IMR-90 (cell line): Measurements from ENCODE around the gene TTLL8. TPM values are rescaled to one million over a fixed set of nuclear protein-coding genes. Genes with fewer than 3 reads are reported as not detected.

Experiments used
- ATAC-seq: fragments of 200-7000 bp; cut with Tn5 transposase; 2 replicates; pipeline ENCODE4 v1.9.1; 2020; ENCODE audit warnings: low read depth, mild to moderate bottlenecking, moderate library complexity
- BruUV-seq: library from RNA; stranded (reverse); fragments of 400-500 nt; replicated peaks from 2 replicates; lab custom pipeline; 2021; lab: Mats Ljungman, UMichigan
- CTCF ChIA-PET: fragments of 300-600 bp; formaldehyde crosslinking; extraction: SDS; loops from one replicate; lab custom pipeline; 2021; ENCODE audit warnings: antibody characterized with exemption; lab: Yijun Ruan, JAX
- POLR2A ChIA-PET: fragments of 300-600 bp; sonication (Branson Sonifier 250); formaldehyde crosslinking; loops from one replicate; lab custom pipeline; 2022; ENCODE audit warnings: antibody characterized with exemption; ENCODE audit not compliant: unreplicated experiment; lab: Charles Lee
- DNase-seq: peaks from one replicate; pipeline ENCODE4 v3.0.0; 2013
- H2AFZ ChIP-seq: replicated peaks from 2 replicates; pipeline ENCODE3; 2013; ENCODE audit warnings: low read length, mild to moderate bottlenecking; ENCODE audit not compliant: poor library complexity
- H2AK5ac ChIP-seq: 2 replicates; pipeline ENCODE4 v1.6.1; 2013; ENCODE audit warnings: low read depth, low read length, inconsistent platforms
- H2AK9ac ChIP-seq: replicated peaks from 2 replicates; pipeline ENCODE3; 2013; ENCODE audit warnings: mild to moderate bottlenecking, low read depth, low read length, moderate library complexity; ENCODE audit not compliant: poor library complexity
- H2BK120ac ChIP-seq: 2 replicates; pipeline ENCODE4 v1.6.1; 2013; ENCODE audit warnings: low read depth, low read length, inconsistent platforms
- H2BK15ac ChIP-seq: 3 replicates; pipeline ENCODE4 v1.6.1; 2013; ENCODE audit warnings: low read depth, low read length, inconsistent platforms
- H2BK20ac ChIP-seq: 2 replicates; pipeline ENCODE4 v1.6.1; 2013; ENCODE audit warnings: low read depth, mild to moderate bottlenecking, inconsistent platforms, low read length, moderate library complexity
- H2BK5ac ChIP-seq: 2 replicates; pipeline ENCODE4 v1.6.1; 2013; ENCODE audit warnings: mild to moderate bottlenecking, low read depth, low read length, inconsistent platforms; ENCODE audit not compliant: poor library complexity, severe bottlenecking
- H3K14ac ChIP-seq: replicated peaks from 2 replicates; pipeline ENCODE4 v1.6.1; 2013; ENCODE audit warnings: low read depth, low read length, inconsistent platforms
- H3K18ac ChIP-seq: 2 replicates; pipeline ENCODE4 v1.6.1; 2013; ENCODE audit warnings: low read depth, low read length, control low read depth
- H3K23ac ChIP-seq: 2 replicates; pipeline ENCODE4 v1.6.1; 2013; ENCODE audit warnings: low read depth, low read length, inconsistent platforms
- H3K27ac ChIP-seq: 2 replicates; pipeline ENCODE4 v1.5.1; 2013; ENCODE audit warnings: mild to moderate bottlenecking, control low read depth, low read length; ENCODE audit not compliant: insufficient read depth
- H3K27me3 ChIP-seq: 2 replicates; pipeline ENCODE4 v1.6.1; 2013; ENCODE audit warnings: low read length; ENCODE audit not compliant: control insufficient read depth, insufficient read depth
- H3K36me3 ChIP-seq: 2 replicates; pipeline ENCODE4 v1.6.1; 2013; ENCODE audit warnings: low read length, mixed read lengths; ENCODE audit not compliant: control insufficient read depth, insufficient read depth
- H3K4ac ChIP-seq: 2 replicates; pipeline ENCODE4 v1.6.1; 2013; ENCODE audit warnings: low read depth, low read length, inconsistent platforms
- H3K4me1 ChIP-seq: 2 replicates; pipeline ENCODE4 v1.6.1; 2013; ENCODE audit warnings: low read length, mixed read lengths; ENCODE audit not compliant: control insufficient read depth, insufficient read depth
- H3K4me2 ChIP-seq: 2 replicates; pipeline ENCODE4 v1.6.1; 2013; ENCODE audit warnings: low read depth, mild to moderate bottlenecking, control low read depth, low read length, moderate library complexity
- H3K4me3 ChIP-seq: 2 replicates; pipeline ENCODE4 v1.5.1; 2013; ENCODE audit warnings: low read depth, mild to moderate bottlenecking, control low read depth, low read length, moderate library complexity; ENCODE audit not compliant: insufficient read depth
- H3K56ac ChIP-seq: 2 replicates; pipeline ENCODE4 v1.6.1; 2013; ENCODE audit warnings: low read length, inconsistent platforms; ENCODE audit not compliant: insufficient read depth; ENCODE audit errors: extremely low read depth
- H3K79me1 ChIP-seq, 2 experiments: 2 replicates each; pipeline ENCODE4 v1.6.1; 2013; ENCODE audit warnings: low read length in 2 of 2, inconsistent platforms in 1 of 2, low read depth in 1 of 2
- H3K9ac ChIP-seq: 2 replicates; pipeline ENCODE4 v1.6.1; 2013; ENCODE audit warnings: low read depth, low read length, control low read depth
- H3K9me1 ChIP-seq: 2 replicates; pipeline ENCODE4 v1.6.1; 2013; ENCODE audit warnings: low read length, inconsistent platforms; ENCODE audit not compliant: insufficient read depth
- H3K9me3 ChIP-seq: 2 replicates; pipeline ENCODE4 v1.6.1; 2013; ENCODE audit warnings: low read length; ENCODE audit not compliant: control insufficient read depth, insufficient read depth
- H4K20me1 ChIP-seq: 2 replicates; pipeline ENCODE4 v1.6.1; 2013; ENCODE audit warnings: low read length, inconsistent platforms; ENCODE audit not compliant: insufficient read depth
- H4K5ac ChIP-seq: 2 replicates; pipeline ENCODE4 v1.6.1; 2013; ENCODE audit warnings: mild to moderate bottlenecking, low read depth, low read length, control low read depth
- H4K8ac ChIP-seq, 2 experiments: 2 replicates each; pipeline ENCODE4 v1.6.1; 2013; ENCODE audit warnings: low read depth in 2 of 2, low read length in 2 of 2, control low read depth in 1 of 2, inconsistent platforms in 1 of 2
- H4K91ac ChIP-seq: 2 replicates; pipeline ENCODE4 v1.6.1; 2013; ENCODE audit warnings: low read depth, low read length, inconsistent platforms; ENCODE audit not compliant: insufficient read depth
- BHLHE40 ChIP-seq: fragments of 150-350 bp; IDR thresholded peaks from 2 replicates; pipeline ENCODE4 v1.6.1; 2016; ENCODE audit warnings: mild to moderate bottlenecking, low read depth, low read length
- CEBPB ChIP-seq: IDR thresholded peaks from 2 replicates; pipeline ENCODE4 v1.6.1; 2012; ENCODE audit warnings: low read depth, low read length, improper control_type of control experiment
- CHD1 ChIP-seq: IDR thresholded peaks from 2 replicates; pipeline ENCODE4 v1.6.1; 2012; ENCODE audit warnings: low read depth, low read length, improper control_type of control experiment
- CTCF ChIP-seq: conservative IDR thresholded peaks from 2 replicates; pipeline ENCODE4 v1.5.1; 2012; ENCODE audit warnings: mild to moderate bottlenecking, low read depth, low read length, improper control_type of control experiment
- FOS ChIP-seq: fragments of 150-350 bp; IDR thresholded peaks from 2 replicates; pipeline ENCODE4 v1.6.1; 2016; ENCODE audit warnings: low read depth, low read length
- MAFK ChIP-seq: IDR thresholded peaks from 2 replicates; pipeline ENCODE4 v1.6.1; 2012; ENCODE audit warnings: low read depth, low read length, improper control_type of control experiment
- MXI1 ChIP-seq: IDR thresholded peaks from 2 replicates; pipeline ENCODE4 v1.6.1; 2012; ENCODE audit warnings: low read depth, mild to moderate bottlenecking, low read length, moderate library complexity, borderline replicate concordance
- NFE2L2 ChIP-seq: fragments of 150-350 bp; IDR thresholded peaks from 2 replicates; pipeline ENCODE4 v1.6.1; 2016; ENCODE audit warnings: low read depth, mild to moderate bottlenecking, low read length
- POLR2A ChIP-seq: IDR thresholded peaks from 2 replicates; pipeline ENCODE4 v1.6.1; 2012; ENCODE audit warnings: mild to moderate bottlenecking, low read depth, low read length
- RAD21 ChIP-seq: IDR thresholded peaks from 2 replicates; pipeline ENCODE4 v1.6.1; 2012; ENCODE audit warnings: low read length, improper control_type of control experiment
- RCOR1 ChIP-seq: IDR thresholded peaks from 2 replicates; pipeline ENCODE4 v1.6.1; 2012; ENCODE audit warnings: mild to moderate bottlenecking, low read length, improper control_type of control experiment; ENCODE audit not compliant: insufficient replicate concordance
- RFX5 ChIP-seq: IDR thresholded peaks from 2 replicates; pipeline ENCODE4 v1.8.0; 2012; ENCODE audit warnings: low read depth, mild to moderate bottlenecking, low read length, moderate library complexity
- WGBS, 2 experiments: methylation state at CpG; one replicate each; pipeline versions ENCODE4 v1.1.5 to v1.1.7; 2013; ENCODE audit warnings: missing lambda C conversion rate in 2 of 2; ENCODE audit not compliant: insufficient read length in 1 of 2; ENCODE audit errors: extremely low coverage in 2 of 2; 5-methylcytosine and 5-hydroxymethylcytosine counted together
- dilution Hi-C: fragments of 300-500 bp; cut with HindIII; formaldehyde crosslinking; loops from one replicate; pipeline ENCODE4 v1.14.3; 2018; ENCODE audit warnings: low sequenced_read_pairs; ENCODE audit not compliant: unreplicated experiment
- in situ Hi-C: fragments of 300-500 bp; cut with MboI; formaldehyde crosslinking; loops from 3 replicates; pipeline ENCODE4 v1.14.3; 2019; ENCODE audit warnings: low sequenced_read_pairs, inconsistent platforms, mixed read lengths
- intact Hi-C: fragments of 100-400 bp; cut with micrococcal nuclease; formaldehyde crosslinking; loops from 2 replicates; pipeline ENCODE4 v1.10.0; 2022
- polyA plus RNA-seq, 3 experiments: library from polyadenylated mRNA; depleted of rRNA; stranded (reverse); fragments of >200 nt; gene quantifications; 2 replicates each; pipeline ENCODE4 v1.2.3, GENCODE V29; 2012; ENCODE audit warnings: low replicate concordance in 1 of 3
- total RNA-seq: library from RNA; depleted of rRNA; stranded (reverse); fragments of >200 nt; gene quantifications from 2 replicates; pipeline ENCODE4 v1.2.3, GENCODE V29; 2012

TTLL8 gene
- total and polyA plus RNA-seq, 2 of the 4 experiments (the other 2 are of a cell fraction) = not detected

GRCh38 chr22:50032109-50032871, 25.8 kb downstream of the TTLL8 start (continued):
- no peak for TF ChIP-seq RFX5

GRCh38 chr22:50031189-50032091, 26.7 kb downstream of the TTLL8 start:
- Histone ChIP-seq H3K23ac (no peak overlapping the region), H4K5ac (no peak overlapping the region), H3K18ac (no peak overlapping the region), H2AK9ac (no peak overlapping the region), H3K9me3 (no peaks in the 10 kb centered on the region), H4K20me1 (no peaks in the 10 kb centered on the region), H3K9ac (no peak overlapping the region), H3K56ac (no peak overlapping the region), H2BK120ac (no peak overlapping the region), H3K9me1 (no peaks in the 10 kb centered on the region), H3K36me3 (no peaks in the 10 kb centered on the region), H3K79me1 (no peaks in the 10 kb centered on the region), H4K8ac (no peak overlapping the region), H3K4ac (no peak overlapping the region), H2BK15ac (no peak overlapping the region), H3K4me1 (no peaks in the 10 kb centered on the region; the same call in 1 of the 2 replicates), H4K91ac (no peak overlapping the region), H2AK5ac (no peak overlapping the region), H2AFZ (no peak overlapping the region), H3K14ac (no peak overlapping the region), H2BK20ac (no peak overlapping the region), H3K4me2 (no peak overlapping the region), H3K27me3 (peaks cover 20% of the 10 kb centered on the region; the same call in 1 of the 2 replicates), H2BK5ac (no peak overlapping the region), H3K27ac (no peak overlapping the region), H3K4me3 (no peak overlapping the region)
- BruUV-seq = no TSS peak
- dilution Hi-C loops = no loop called here
- ATAC-seq (no peak), DNase-seq (no peak)
- WGBS, 2 experiments = 90% methylated on average over 26 of the region's 49 CpGs; no CpG with 5 or more reads in 1 of the 2 experiments
- in situ Hi-C loops = loop anchor here (5.0 kb wide), 1 partner anchor 99 kb away; no protein-coding TSS in a partner anchor
- intact Hi-C loops = no loop called here
- POLR2A ChIA-PET = interaction anchor here (0.5 kb wide), 1 partner anchor 156 kb away, joined by 4 read pairs; no protein-coding TSS in a partner anchor
- CTCF ChIA-PET = interaction anchor here (0.5 to 1.7 kb wide), 6 partner anchors 27 to 264 kb away, joined by 3 to 12 read pairs (median 4); no protein-coding TSS in a partner anchor
- TF ChIP-seq CEBPB (no peak), FOS (no peak), CTCF (no peak), RFX5 (no peak), POLR2A (no peak), CHD1 (no peak), RAD21 (no peak), MXI1 (no peak), RCOR1 (no peak), MAFK (no peak), BHLHE40 (no peak), NFE2L2 (no peak)
